ENCODE results near the gene OTOF. TPM values are rescaled to one million over a fixed set of nuclear protein-coding genes. Genes with fewer than 3 reads are reported as not detected.

The OTOF gene
- total RNA-seq, 5 donors from 2014 or later (not counting 1 experiment from before 2014, with no cell fraction given): 0.20 to 2.8 (median 0.45) TPM

GRCh38 chr2:26521054-26521912 is 43.4 kb upstream of the OTOF start:
- H3K36me3 ChIP-seq (ENCODE audit: control insufficient read depth in 2 of 2, extremely low read depth in 1 of 2, insufficient read depth in 1 of 2, low read length in 1 of 2): no peaks in the 10 kb centered on the region
- WGBS (ENCODE audit: insufficient coverage): 77% methylated on average over 7 of the region's 12 CpGs
- POLR2A ChIA-PET: no interaction called here

GRCh38 chr2:26520148-26520449 is 42.2 kb upstream of the OTOF start:
- peaks cover 18 to 26% (median 22%) of the 10 kb centered on the region in 3 donors for H3K4me1 Mint-ChIP-seq
- H3K27me3 ChIP-seq (replicated peaks in 1 of 2; ENCODE audit: control insufficient read depth in 2 of 2, extremely low read depth in 1 of 2, insufficient read depth in 2 of 2, low read length in 1 of 2): peaks cover 0 to 26% of the 10 kb centered on the region in 2 experiments
- H3K36me3 Mint-ChIP-seq: no peaks in the 10 kb centered on the region
- no peak overlapping the region for H3K27ac ChIP-seq (ENCODE audit: low read length)
- H3K9me3 ChIP-seq: no peaks in the 10 kb centered on the region
- peak overlapping the region in 1 of 3 donors; percentile 20 for H3K4me3 Mint-ChIP-seq
- no peaks in the 10 kb centered on the region for H3K36me3 ChIP-seq (ENCODE audit: control insufficient read depth in 2 of 2, extremely low read depth in 1 of 2, insufficient read depth in 1 of 2, low read length in 1 of 2)
- H3K27ac Mint-ChIP-seq: peak overlapping the region in 1 of 2 donors; percentile 62
- WGBS (ENCODE audit: insufficient coverage): no CpG with 5 or more reads among the region's 1 CpG
- no peak overlapping the region for H3K4me3 ChIP-seq (ENCODE audit: control insufficient read depth in 1 of 2, extremely low read depth in 1 of 2, low read length in 1 of 2)
- ATAC-seq (replicated peaks in 1 of 4) (no peak), DNase-seq (no peak)
- CTCF ChIA-PET: interaction anchor here (0.6 to 1.1 kb wide), 2 partner anchors 12 to 58 kb away, joined by 3 to 4 read pairs; no protein-coding TSS in a partner anchor
- no peaks in the 10 kb centered on the region for H3K9me3 Mint-ChIP-seq
- peaks cover 0 to 4% of the 10 kb centered on the region in 2 donors for H3K27me3 Mint-ChIP-seq
- POLR2A ChIA-PET: interaction anchor here in 1 of 2 donors (0.8 kb wide), 1 partner anchor 11 kb away, joined by 3 read pairs; no protein-coding TSS in a partner anchor
- H3K4me1 ChIP-seq (ENCODE audit: control insufficient read depth in 1 of 2, extremely low read depth in 1 of 2, insufficient read depth in 2 of 2, low read length in 2 of 2): peaks cover 18 to 30% of the 10 kb centered on the region in 2 experiments

More at GRCh38 chr2:26521054-26521912, 43.4 kb upstream of the OTOF start:
- peaks cover 0 to 4% of the 10 kb centered on the region in 2 donors for H3K27me3 Mint-ChIP-seq
- no peaks in the 10 kb centered on the region for H3K9me3 ChIP-seq
- H3K4me3 Mint-ChIP-seq: no peak overlapping the region
- DNase-seq (peak in 1 of 35 experiments; percentile 14), ATAC-seq (replicated peaks in 1 of 4) (no peak)
- H3K36me3 Mint-ChIP-seq: no peaks in the 10 kb centered on the region
- CTCF ChIA-PET: interaction anchor here in 1 of 2 donors (1.1 kb wide), 1 partner anchor 56 kb away, joined by 3 read pairs; no protein-coding TSS in a partner anchor
- no peaks in the 10 kb centered on the region for H3K9me3 Mint-ChIP-seq
- H3K27ac Mint-ChIP-seq: no peak overlapping the region
- H3K4me3 ChIP-seq (ENCODE audit: control insufficient read depth in 1 of 2, extremely low read depth in 1 of 2, low read length in 1 of 2): no peak overlapping the region
- peaks cover 18 to 30% of the 10 kb centered on the region in 2 experiments for H3K4me1 ChIP-seq (ENCODE audit: control insufficient read depth in 1 of 2, extremely low read depth in 1 of 2, insufficient read depth in 2 of 2, low read length in 2 of 2)
- H3K4me1 Mint-ChIP-seq: peaks cover 18 to 26% (median 22%) of the 10 kb centered on the region in 3 donors
- H3K27me3 ChIP-seq (replicated peaks in 1 of 2; ENCODE audit: control insufficient read depth in 2 of 2, extremely low read depth in 1 of 2, insufficient read depth in 2 of 2, low read length in 1 of 2): peaks cover 0 to 26% of the 10 kb centered on the region in 2 experiments
- no peak overlapping the region for H3K27ac ChIP-seq (ENCODE audit: low read length)

GRCh38 chr2:26519396-26520147 is 41.6 kb upstream of the OTOF start:
- Histone ChIP-seq H3K9me3 (no peaks in the 10 kb centered on the region), H3K4me3 (ENCODE audit: control insufficient read depth in 1 of 2, extremely low read depth in 1 of 2, low read length in 1 of 2) (no peak overlapping the region), H3K4me1 (ENCODE audit: control insufficient read depth in 1 of 2, extremely low read depth in 1 of 2, insufficient read depth in 2 of 2, low read length in 2 of 2) (peaks cover 18 to 30% of the 10 kb centered on the region in 2 experiments), H3K36me3 (ENCODE audit: control insufficient read depth in 2 of 2, extremely low read depth in 1 of 2, insufficient read depth in 1 of 2, low read length in 1 of 2) (peaks cover 0 to 4% of the 10 kb centered on the region in 2 donors), H3K27ac (ENCODE audit: low read length) (no peak overlapping the region), H3K27me3 (replicated peaks in 1 of 2; ENCODE audit: control insufficient read depth in 2 of 2, extremely low read depth in 1 of 2, insufficient read depth in 2 of 2, low read length in 1 of 2) (peaks cover 0 to 26% of the 10 kb centered on the region in 2 experiments)
- Mint-ChIP-seq H3K27me3 (peaks cover 0 to 4% of the 10 kb centered on the region in 2 donors), H3K27ac (peak overlapping the region; percentile 16 to 62), H3K4me3 (peak overlapping the region in 1 of 3 donors; percentile 20), H3K36me3 (no peaks in the 10 kb centered on the region), H3K9me3 (no peaks in the 10 kb centered on the region), H3K4me1 (peaks cover 18 to 26% (median 22%) of the 10 kb centered on the region in 3 donors)
- ChIA-PET POLR2A (interaction anchor here in 1 of 2 donors (0.8 kb wide), 1 partner anchor 10 kb away, joined by 3 read pairs; no protein-coding TSS in a partner anchor), CTCF (interaction anchor here in 1 of 2 donors (0.6 kb wide), 1 partner anchor 12 kb away, joined by 4 read pairs; no protein-coding TSS in a partner anchor)
- DNase-seq (peak in 21 of 35 experiments; percentile 2 to 53 (median 18)), ATAC-seq (replicated peaks in 1 of 4) (peak; percentile 86 to 95 (median 90))
- WGBS (ENCODE audit: insufficient coverage): 100% methylated on average over 2 of the region's 8 CpGs

- H3K4me3 Mint-ChIP-seq: no peak overlapping the region
- POLR2A ChIA-PET: no interaction called here
- peaks cover 0 to 19% of the 10 kb centered on the region in 2 experiments for H3K27me3 ChIP-seq (replicated peaks in 1 of 2; ENCODE audit: control insufficient read depth in 2 of 2, extremely low read depth in 1 of 2, insufficient read depth in 2 of 2, low read length in 1 of 2)
- CTCF ChIA-PET: no interaction called here
- H3K4me1 ChIP-seq (ENCODE audit: control insufficient read depth in 1 of 2, extremely low read depth in 1 of 2, insufficient read depth in 2 of 2, low read length in 2 of 2): peaks cover 18 to 30% of the 10 kb centered on the region in 2 experiments
- H3K27ac ChIP-seq (ENCODE audit: low read length): no peak overlapping the region
- no peak overlapping the region for H3K4me3 ChIP-seq (ENCODE audit: control insufficient read depth in 1 of 2, extremely low read depth in 1 of 2, low read length in 1 of 2)
- H3K27me3 Mint-ChIP-seq: peaks cover 0 to 4% of the 10 kb centered on the region in 2 donors
- H3K27ac Mint-ChIP-seq: no peak overlapping the region
- H3K36me3 ChIP-seq (ENCODE audit: control insufficient read depth in 2 of 2, extremely low read depth in 1 of 2, insufficient read depth in 1 of 2, low read length in 1 of 2): peaks cover 0 to 8% of the 10 kb centered on the region in 2 donors
- no peaks in the 10 kb centered on the region for H3K36me3 Mint-ChIP-seq
- H3K9me3 Mint-ChIP-seq: no peaks in the 10 kb centered on the region
- no peak for ATAC-seq (replicated peaks in 1 of 4)
- peaks cover 18 to 32% (median 22%) of the 10 kb centered on the region in 3 donors for H3K4me1 Mint-ChIP-seq
- no peak for DNase-seq
- 100% methylated on average over 1 of the region's 11 CpGs for WGBS (ENCODE audit: insufficient coverage)
- no peaks in the 10 kb centered on the region for H3K9me3 ChIP-seq
These were observed 38.9 kb upstream of the OTOF start for GRCh38 chr2:26516781-26517180.

GRCh38 chr2:26516246-26516645 is 38.3 kb upstream of the OTOF start:
- POLR2A ChIA-PET: no interaction called here
- peaks cover 0 to 8% of the 10 kb centered on the region in 2 donors for H3K36me3 ChIP-seq (ENCODE audit: control insufficient read depth in 2 of 2, extremely low read depth in 1 of 2, insufficient read depth in 1 of 2, low read length in 1 of 2)
- CTCF ChIA-PET: no interaction called here
- no peak for ATAC-seq (replicated peaks in 1 of 4)
- H3K4me3 Mint-ChIP-seq: no peak overlapping the region
- peaks cover 16 to 32% (median 21%) of the 10 kb centered on the region in 3 donors for H3K4me1 Mint-ChIP-seq
- H3K9me3 Mint-ChIP-seq: no peaks in the 10 kb centered on the region
- 89% methylated on average over 6 of the region's 10 CpGs for WGBS (ENCODE audit: insufficient coverage)
- H3K27me3 Mint-ChIP-seq: peaks cover 0 to 4% of the 10 kb centered on the region in 2 donors
- no peak overlapping the region for H3K4me3 ChIP-seq (ENCODE audit: control insufficient read depth in 1 of 2, extremely low read depth in 1 of 2, low read length in 1 of 2)
- no peaks in the 10 kb centered on the region for H3K9me3 ChIP-seq
- no peak overlapping the region for H3K27ac ChIP-seq (ENCODE audit: low read length)
- no peak overlapping the region for H3K27ac Mint-ChIP-seq
- peaks cover 0 to 15% of the 10 kb centered on the region in 2 experiments for H3K27me3 ChIP-seq (replicated peaks in 1 of 2; ENCODE audit: control insufficient read depth in 2 of 2, extremely low read depth in 1 of 2, insufficient read depth in 2 of 2, low read length in 1 of 2)
- H3K36me3 Mint-ChIP-seq: no peaks in the 10 kb centered on the region
- no peak for DNase-seq
- H3K4me1 ChIP-seq (ENCODE audit: control insufficient read depth in 1 of 2, extremely low read depth in 1 of 2, insufficient read depth in 2 of 2, low read length in 2 of 2): peaks cover 18 to 29% of the 10 kb centered on the region in 2 experiments

GRCh38 chr2:26515771-26516170 is 37.8 kb upstream of the OTOF start:
- H3K27me3 ChIP-seq (replicated peaks in 1 of 2; ENCODE audit: control insufficient read depth in 2 of 2, extremely low read depth in 1 of 2, insufficient read depth in 2 of 2, low read length in 1 of 2): peaks cover 0 to 11% of the 10 kb centered on the region in 2 experiments
- Mint-ChIP-seq H3K27me3 (peaks cover 0 to 2% of the 10 kb centered on the region in 2 donors), H3K4me3 (no peak overlapping the region), H3K9me3 (no peaks in the 10 kb centered on the region), H3K36me3 (no peaks in the 10 kb centered on the region), H3K27ac (no peak overlapping the region), H3K4me1 (peaks cover 16 to 27% (median 21%) of the 10 kb centered on the region in 3 donors)
- ATAC-seq (replicated peaks in 1 of 4) (no peak), DNase-seq (no peak)
- H3K4me1 ChIP-seq (ENCODE audit: control insufficient read depth in 1 of 2, extremely low read depth in 1 of 2, insufficient read depth in 2 of 2, low read length in 2 of 2): peaks cover 18 to 24% of the 10 kb centered on the region in 2 experiments
- H3K4me3 ChIP-seq (ENCODE audit: control insufficient read depth in 1 of 2, extremely low read depth in 1 of 2, low read length in 1 of 2): no peak overlapping the region
- ChIA-PET CTCF (no interaction called here), POLR2A (no interaction called here)
- H3K9me3 ChIP-seq: no peaks in the 10 kb centered on the region
- H3K36me3 ChIP-seq (ENCODE audit: control insufficient read depth in 2 of 2, extremely low read depth in 1 of 2, insufficient read depth in 1 of 2, low read length in 1 of 2): peaks cover 0 to 8% of the 10 kb centered on the region in 2 donors
- no peak overlapping the region for H3K27ac ChIP-seq (ENCODE audit: low read length)
- WGBS (ENCODE audit: insufficient coverage): 93% methylated on average over 4 of the region's 5 CpGs

Measured in T-cell (primary cell).